HEK293 (cell line): ENCODE data around the gene TADA2B.

Experiments used
- CTCF ChIP-seq: fragments of 450-650 bp; formaldehyde crosslinking; IDR thresholded peaks from 2 replicates; pipeline ENCODE4 v1.5.1; 2016; ENCODE audit warnings: missing biosample characterization, missing genetic modification characterization
- ELK4 ChIP-seq: IDR thresholded peaks from 2 replicates; pipeline ENCODE4 v1.6.1; 2011; ENCODE audit warnings: mild to moderate bottlenecking, low read depth, low read length, borderline replicate concordance
- ZNF10 ChIP-seq: fragments of 450-650 bp; formaldehyde crosslinking; IDR thresholded peaks from 2 replicates; pipeline ENCODE4 v1.5.1; 2017; ENCODE audit warnings: missing biosample characterization, missing genetic modification characterization
- ZNF121 ChIP-seq: fragments of 450-650 bp; formaldehyde crosslinking; IDR thresholded peaks from 2 replicates; pipeline ENCODE4 v1.5.1; 2016; ENCODE audit warnings: missing biosample characterization, missing genetic modification characterization
- ZNF776 ChIP-seq: fragments of 450-650 bp; formaldehyde crosslinking; IDR thresholded peaks from 2 replicates; pipeline ENCODE4 v1.5.0; 2017; ENCODE audit warnings: missing biosample characterization, missing genetic modification characterization, borderline replicate concordance
- TF ChIP-seq, protein P1 (sequence below): fragments of 450-650 bp; formaldehyde crosslinking; IDR thresholded peaks from 2 replicates; pipeline ENCODE4 v1.5.1; 2016; ENCODE audit warnings: missing biosample characterization, missing genetic modification characterization
- TF ChIP-seq, protein P2 (sequence below): fragments of 450-650 bp; formaldehyde crosslinking; IDR thresholded peaks from 2 replicates; pipeline ENCODE4 v1.5.1; 2017; ENCODE audit warnings: missing biosample characterization, missing genetic modification characterization

DNA sequence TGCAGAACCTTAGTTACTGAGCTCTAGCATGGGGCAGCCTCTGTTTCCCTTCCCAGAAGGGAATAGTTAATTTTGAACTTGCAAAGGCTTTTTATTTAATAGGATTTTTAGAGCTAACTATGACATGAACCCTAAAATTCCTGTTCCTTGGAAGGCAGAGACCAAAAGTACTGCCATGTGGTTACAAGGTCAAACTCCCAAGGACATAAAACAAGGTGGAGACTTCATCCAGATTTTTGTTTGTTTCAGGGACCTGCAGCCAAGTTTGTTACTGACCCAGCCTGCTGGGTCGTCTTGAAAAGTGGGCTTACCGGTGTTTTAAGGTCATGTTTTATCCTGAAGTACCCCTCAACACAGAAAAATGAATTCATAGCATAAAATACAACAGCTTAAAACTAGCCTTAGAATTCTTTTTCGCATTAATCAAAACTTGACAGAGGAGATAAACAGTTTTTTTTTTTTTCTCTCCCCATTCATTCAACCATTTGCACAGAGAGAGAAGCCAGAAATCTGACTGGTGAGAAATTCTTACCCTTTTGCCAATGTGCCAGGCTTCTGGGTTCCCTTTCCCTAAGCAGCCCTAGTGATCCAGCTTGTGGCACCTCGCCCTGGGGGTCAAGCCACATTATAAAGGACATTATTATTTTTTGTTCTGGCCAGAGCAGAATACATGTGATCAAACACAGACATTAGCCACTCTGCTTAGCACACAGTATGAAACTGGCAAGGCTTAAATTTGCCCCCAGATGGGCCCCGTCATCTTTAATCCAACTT is 46.2 kb downstream of the TADA2B start:
- TF ChIP-seq, protein P1, sequence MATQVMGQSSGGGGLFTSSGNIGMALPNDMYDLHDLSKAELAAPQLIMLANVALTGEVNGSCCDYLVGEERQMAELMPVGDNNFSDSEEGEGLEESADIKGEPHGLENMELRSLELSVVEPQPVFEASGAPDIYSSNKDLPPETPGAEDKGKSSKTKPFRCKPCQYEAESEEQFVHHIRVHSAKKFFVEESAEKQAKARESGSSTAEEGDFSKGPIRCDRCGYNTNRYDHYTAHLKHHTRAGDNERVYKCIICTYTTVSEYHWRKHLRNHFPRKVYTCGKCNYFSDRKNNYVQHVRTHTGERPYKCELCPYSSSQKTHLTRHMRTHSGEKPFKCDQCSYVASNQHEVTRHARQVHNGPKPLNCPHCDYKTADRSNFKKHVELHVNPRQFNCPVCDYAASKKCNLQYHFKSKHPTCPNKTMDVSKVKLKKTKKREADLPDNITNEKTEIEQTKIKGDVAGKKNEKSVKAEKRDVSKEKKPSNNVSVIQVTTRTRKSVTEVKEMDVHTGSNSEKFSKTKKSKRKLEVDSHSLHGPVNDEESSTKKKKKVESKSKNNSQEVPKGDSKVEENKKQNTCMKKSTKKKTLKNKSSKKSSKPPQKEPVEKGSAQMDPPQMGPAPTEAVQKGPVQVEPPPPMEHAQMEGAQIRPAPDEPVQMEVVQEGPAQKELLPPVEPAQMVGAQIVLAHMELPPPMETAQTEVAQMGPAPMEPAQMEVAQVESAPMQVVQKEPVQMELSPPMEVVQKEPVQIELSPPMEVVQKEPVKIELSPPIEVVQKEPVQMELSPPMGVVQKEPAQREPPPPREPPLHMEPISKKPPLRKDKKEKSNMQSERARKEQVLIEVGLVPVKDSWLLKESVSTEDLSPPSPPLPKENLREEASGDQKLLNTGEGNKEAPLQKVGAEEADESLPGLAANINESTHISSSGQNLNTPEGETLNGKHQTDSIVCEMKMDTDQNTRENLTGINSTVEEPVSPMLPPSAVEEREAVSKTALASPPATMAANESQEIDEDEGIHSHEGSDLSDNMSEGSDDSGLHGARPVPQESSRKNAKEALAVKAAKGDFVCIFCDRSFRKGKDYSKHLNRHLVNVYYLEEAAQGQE: no peak
- TF ChIP-seq ZNF10 (tag by site-specific recombination) (no peak), ELK4 (no peak), ZNF776 (tag by site-specific recombination) (no peak), CTCF (tag by site-specific recombination) (no peak), ZNF121 (tag by site-specific recombination) (no peak)
- TF ChIP-seq, protein P2, sequence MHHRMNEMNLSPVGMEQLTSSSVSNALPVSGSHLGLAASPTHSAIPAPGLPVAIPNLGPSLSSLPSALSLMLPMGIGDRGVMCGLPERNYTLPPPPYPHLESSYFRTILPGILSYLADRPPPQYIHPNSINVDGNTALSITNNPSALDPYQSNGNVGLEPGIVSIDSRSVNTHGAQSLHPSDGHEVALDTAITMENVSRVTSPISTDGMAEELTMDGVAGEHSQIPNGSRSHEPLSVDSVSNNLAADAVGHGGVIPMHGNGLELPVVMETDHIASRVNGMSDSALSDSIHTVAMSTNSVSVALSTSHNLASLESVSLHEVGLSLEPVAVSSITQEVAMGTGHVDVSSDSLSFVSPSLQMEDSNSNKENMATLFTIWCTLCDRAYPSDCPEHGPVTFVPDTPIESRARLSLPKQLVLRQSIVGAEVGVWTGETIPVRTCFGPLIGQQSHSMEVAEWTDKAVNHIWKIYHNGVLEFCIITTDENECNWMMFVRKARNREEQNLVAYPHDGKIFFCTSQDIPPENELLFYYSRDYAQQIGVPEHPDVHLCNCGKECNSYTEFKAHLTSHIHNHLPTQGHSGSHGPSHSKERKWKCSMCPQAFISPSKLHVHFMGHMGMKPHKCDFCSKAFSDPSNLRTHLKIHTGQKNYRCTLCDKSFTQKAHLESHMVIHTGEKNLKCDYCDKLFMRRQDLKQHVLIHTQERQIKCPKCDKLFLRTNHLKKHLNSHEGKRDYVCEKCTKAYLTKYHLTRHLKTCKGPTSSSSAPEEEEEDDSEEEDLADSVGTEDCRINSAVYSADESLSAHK (tag by site-specific recombination): no peak
